GM12874 (cell line): ENCODE results near the gene OIT3.
A peak's percentile ranks its signal among the peaks of the same experiment; 100 is the strongest.

ENCODE experiments used
- CTCF ChIP-seq: IDR thresholded peaks from 2 replicates; pipeline ENCODE4 v1.5.1; 2011; ENCODE audit warnings: low read depth, mild to moderate bottlenecking, control low read depth, low read length, moderate library complexity; ENCODE audit not compliant: insufficient read depth

Gene OIT3

GRCh38 chr10:72855790-72856189 is 37.7 kb upstream of the OIT3 start:
- no peak for TF ChIP-seq CTCF

GRCh38 chr10:72858067-72858466 is 35.5 kb upstream of the OIT3 start:
- no peak for TF ChIP-seq CTCF

GRCh38 chr10:72862957-72863356 is 30.6 kb upstream of the OIT3 start:
- TF ChIP-seq CTCF, result no peak

GRCh38 chr10:72875250-72876055 is 18.1 kb upstream of the OIT3 start:
- peak; percentile 20; the same call in 1 of the 2 replicates for TF ChIP-seq CTCF

- TF ChIP-seq CTCF, result no peak
Measured at GRCh38 chr10:72879245-72879644, 14.3 kb upstream of the OIT3 start.

GRCh38 chr10:72881291-72881690 is 12.2 kb upstream of the OIT3 start:
- TF ChIP-seq CTCF, result no peak

GRCh38 chr10:72883861-72884260 is 9.7 kb upstream of the OIT3 start:
- no peak for TF ChIP-seq CTCF
